Inferior parietal cortex (tissue), 1 donor: ENCODE data around the gene CCDC158.
"Not testable (repeated sequence)": the region's sequence is repeated elsewhere in the genome, so short reads cannot be mapped to it uniquely, and the experiment has no call there.

Experiments used
- DNase-seq: peaks from one replicate; pipeline ENCODE4 v3.0.0-alpha.2; 2016; ENCODE audit errors: extremely low spot score

CCDC158 gene

DNA sequence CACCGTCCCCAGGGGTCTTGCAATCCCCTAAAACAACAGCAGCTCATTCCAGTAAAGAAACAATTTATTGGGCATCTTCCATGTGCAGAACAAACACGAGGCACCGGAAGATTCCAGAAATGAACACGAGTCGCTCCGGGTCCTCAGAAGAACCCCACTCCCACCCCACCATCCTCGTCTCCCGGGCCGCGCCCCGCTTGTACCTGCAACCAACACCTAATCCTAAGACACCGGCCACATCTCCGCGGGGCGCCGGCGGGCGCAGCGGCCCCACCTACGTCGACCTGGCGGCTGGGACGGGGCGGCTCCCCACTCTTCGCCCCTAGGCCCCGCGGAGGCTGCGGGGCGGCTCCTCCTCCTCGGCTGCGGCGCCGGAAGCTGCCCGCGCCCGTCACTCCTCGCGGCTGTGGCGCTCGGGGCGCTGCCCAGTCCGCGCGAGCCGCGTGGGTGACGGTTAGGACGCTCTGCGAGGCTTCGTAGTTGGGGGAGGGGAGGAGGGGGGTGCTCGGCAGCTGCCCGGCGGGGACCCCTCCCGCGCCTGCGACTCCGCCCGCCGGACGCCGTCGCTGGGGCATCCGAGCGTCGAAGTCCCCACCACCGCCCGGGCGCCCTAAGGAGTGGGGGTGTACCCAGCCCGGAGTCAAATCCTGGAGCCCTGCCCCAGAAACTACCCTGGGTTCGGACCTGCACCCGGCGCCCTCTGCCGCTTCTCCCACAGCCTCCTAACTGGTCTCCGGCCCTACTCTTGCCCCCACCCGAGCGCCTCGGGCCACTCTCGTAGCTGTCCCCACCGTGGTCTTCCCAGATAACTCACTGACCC lies at the start of gene CCDC158:
Gene CCDC158 (minus strand): TSS at position 380 of the 820 bp plus-strand sequence. CDS start 17,934 bp downstream, outside the sequence.
- no peak for DNase-seq

DNA sequence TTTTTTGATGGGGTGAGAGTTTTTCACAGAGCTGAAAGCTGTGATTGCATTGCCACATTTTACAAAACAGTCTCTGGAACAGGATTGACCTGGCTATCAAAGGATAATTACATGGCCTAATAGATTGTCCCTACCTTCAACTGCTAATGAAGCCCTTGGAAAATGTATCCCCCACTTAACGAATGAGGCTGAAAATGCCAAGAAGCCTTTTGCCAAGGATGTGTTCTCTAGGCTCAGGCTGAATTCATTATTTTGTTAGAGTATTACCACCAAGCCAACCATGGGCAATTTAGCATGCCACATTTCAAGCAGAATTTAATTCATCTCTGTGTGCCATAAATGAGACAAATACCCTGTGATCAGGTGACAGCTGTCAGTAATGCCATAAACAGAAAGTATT lies 49.6 kb upstream of the CCDC158 start:
- no peak for DNase-seq

DNA sequence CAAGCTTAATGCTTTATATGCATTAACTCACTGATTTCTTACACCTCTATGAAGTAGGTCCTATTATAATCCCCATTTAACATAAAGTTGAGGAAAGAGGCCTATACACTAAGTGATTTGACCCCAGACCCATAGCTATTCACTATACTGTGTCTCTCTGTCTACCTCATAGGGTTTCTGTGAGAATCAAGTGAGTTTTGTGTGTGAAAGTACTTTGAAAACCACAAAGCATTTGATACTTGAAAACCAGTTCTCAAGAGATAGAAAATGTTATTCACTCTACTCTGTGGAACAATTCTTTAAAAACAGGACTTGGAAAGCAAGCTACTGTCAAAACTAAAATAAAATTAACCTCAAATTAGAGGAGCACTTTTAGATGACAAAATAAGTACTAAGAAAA lies 49.1 kb upstream of the CCDC158 start:
- DNase-seq, result no peak

DNA sequence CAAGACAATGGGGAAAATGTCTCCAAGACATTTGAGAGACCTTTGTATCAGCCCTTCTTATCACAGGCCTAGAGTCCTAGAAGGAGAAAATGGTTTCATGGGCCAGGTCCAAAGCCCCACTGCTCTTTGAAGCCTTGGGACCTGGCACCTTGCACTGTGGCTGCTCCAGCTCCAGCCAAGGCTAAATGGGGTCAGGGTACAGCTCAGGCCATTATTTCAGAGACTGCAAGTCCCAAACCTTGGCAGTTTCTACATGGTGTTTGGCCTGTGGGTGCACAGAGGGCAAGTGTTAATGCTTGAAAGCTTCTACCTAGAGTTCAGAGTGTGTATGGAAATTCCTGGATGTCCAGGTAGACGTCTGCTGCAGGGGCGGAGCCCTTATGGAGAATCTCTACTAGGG lies 42.6 kb upstream of the CCDC158 start:
- no peak for DNase-seq

DNA sequence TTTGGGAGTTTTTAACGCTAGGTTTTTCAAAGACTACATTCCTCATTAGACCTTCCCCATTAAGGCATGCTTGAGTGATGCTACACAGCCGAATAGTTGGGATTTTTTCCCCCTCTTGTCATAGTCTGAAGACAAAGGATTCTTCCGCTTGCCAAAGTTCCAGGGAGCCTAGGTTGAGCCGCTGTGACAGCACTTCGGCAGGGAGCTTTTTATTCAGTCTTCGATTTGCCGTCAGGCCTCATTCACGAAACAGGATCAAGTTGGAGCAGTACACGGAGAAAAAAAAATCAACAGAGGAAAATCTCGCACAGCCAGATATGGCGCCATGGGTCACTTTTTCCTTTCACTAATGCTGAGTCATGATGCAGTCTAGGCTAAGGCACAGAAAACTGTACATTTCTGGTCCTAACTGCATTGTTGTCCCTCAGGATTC lies 38.4 kb upstream of the CCDC158 start:
- no peak for DNase-seq

DNA sequence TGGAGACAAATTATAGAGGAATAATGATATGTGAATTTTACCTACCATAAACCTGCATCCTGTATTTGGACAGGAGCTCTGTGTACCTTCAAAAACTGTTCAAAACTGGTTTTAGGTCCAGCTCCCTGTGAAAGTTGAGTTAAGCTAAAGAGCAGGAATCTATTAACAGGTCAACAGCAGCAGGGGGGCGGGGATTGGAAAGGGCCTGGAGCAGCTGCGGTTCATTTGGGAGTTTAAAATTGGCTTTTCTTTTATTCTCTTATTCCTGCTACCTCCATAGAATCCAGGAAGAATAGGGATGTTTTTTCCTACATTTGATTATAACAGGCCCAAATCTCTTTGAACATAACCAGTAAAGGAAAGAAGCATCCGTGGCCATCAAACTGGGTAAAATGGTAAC lies 37.9 kb upstream of the CCDC158 start:
- no peak for DNase-seq

DNA sequence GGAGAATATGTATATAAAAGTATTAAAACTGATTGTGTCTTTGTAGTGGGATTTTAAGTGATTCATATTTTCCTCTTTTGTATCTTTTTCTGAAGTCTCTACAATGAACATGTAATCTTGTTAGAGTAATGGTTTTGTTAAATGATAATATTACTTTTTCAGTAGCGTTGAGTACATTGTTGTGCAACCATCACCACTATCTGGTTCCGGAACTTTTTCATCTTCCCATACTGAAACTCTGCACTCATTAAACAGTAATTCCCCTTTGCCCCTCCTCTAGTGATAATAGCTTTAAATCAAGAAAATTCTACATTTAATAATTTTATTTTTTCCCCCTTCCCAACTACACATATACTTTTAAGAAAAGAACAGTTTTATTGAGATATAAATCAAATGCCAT lies 37.4 kb upstream of the CCDC158 start:
- DNase-seq, result no peak

DNA sequence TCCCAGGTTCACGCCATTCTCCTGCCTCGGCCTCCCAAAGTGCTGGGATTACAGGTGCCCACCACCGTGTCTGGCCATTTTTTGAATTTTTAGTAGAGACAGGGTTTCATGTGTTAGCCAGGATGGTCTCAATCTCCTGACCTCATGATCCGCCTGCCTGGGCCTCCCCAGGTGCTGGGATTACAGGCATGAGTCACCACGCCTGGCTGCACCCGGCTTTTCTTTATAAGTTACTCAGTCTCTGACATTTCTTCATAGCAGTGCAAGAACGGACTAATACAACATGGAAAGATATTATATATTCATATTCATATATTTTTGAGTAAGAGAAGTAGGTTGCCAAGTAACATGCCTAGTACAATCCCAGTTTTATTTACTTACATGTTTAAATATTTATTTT lies 36.9 kb upstream of the CCDC158 start:
- DNase-seq, result no peak

DNA sequence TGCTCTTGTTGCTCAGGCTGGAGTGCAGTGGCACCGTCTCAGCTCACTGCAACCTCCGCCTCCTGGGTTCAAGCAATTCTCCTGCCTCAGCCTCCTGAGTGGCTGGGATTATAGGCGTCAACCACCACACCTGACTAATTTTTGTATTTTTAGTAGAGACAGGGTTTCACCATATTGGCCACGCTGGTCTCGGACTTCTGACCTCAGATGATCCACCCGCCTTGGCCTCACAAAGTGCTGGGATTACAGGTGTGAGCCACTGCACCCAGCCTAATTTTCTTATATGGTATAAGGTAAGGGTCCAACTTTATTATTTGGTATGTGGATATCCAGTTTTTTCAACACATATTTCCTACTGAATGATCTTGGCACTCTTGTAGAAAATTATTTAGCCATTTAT lies 33.1 kb upstream of the CCDC158 start:
- DNase-seq, result not testable (repeated sequence)

DNA sequence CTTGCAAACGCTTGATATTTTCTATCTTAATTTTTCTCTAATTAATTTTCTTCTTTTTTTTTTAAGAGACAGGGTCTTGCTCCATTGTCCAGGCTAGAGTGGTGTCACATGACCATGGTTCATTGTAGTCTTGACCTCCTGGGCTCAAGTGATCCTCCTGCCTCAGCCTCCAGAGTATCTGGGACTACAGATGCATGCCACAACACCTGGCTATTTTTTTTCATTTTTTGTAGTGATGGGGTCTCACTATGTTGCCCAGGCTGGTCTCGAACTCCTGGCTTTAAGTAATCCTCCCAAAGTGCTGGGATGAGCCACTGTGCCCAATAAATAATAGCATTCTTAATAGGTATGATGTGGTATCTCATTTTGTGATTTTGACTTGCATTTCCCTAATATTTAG lies 32.3 kb upstream of the CCDC158 start:
- no peak for DNase-seq

DNA sequence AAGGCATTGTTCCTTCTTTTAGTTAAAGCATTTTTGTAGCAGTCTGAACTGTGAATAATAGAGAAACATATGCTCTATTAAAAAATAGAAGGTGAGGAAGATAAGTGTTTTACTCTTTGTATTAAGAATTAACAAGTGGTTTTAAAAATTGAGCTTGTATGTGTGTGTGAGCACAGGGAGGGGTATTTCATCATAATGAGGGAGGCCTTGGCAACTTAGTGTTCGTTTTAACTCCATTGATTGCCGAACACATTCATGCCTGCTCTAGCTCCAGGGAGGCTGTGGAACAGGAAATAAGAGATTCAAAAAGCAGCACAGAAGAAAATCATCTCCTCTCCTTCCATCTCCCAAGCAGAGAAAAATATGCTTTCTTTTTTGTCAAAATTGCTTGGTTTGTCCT lies 28.9 kb upstream of the CCDC158 start:
- no peak for DNase-seq

DNA sequence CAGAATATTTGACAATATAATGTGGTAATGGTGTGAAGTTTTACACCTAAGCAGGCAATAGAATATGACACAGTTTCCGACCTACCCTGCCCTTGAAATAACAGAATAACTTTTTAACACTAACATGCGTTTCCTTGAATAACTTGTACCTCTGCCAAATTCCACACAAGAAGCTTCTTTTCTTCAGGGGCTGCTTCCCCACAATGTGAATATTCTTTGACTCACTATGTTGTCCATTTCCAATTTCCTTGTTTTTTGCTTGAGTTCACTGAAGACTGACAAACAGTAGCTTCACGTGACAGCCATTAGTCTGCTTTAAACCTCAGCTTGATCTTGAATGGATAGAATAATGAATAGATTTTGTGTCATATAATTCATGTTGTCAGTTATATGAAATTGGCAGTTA lies 28.4 kb upstream of the CCDC158 start:
- no peak for DNase-seq

DNA sequence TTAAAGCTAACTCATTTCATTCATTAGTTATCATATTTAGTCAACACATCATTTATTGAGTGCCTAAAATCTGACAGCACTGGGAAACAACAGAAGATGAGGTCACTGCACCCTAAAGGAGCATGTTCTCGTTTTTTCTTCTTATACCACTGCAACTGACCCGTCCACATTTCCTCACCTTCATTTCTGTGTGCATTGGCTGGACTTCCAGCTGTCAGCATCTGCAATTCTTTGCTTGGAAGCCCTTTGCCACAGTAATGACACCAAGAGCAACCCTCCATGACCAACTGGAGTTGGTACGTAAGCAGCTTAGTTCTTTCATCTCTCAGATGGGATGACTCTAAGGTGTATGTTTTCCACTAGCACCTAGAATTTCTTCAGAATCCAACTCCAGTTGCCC lies 27.3 kb upstream of the CCDC158 start:
- DNase-seq, result no peak

DNA sequence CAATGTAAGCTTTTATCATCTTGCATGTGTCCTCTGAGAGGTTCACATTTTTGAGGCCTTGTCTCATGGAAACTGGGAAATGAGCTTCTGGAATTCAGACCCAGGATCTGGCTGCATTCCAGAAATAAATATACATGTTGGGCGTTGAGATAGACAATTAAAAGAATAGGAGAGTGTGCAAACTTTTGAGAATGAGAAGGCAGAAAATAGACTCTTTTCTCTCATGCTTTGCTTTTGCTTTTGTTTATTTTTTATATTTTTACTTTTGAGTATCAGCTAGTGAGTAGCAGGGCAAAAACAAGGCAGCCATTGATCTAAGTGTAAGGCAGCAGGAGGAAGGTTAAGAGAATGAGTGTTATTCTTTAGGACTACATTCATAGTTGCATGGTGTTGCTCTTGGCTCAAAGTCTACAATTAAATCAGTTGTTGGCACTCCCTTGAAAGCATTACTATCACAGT lies 26.5 kb upstream of the CCDC158 start:
- no peak for DNase-seq

DNA sequence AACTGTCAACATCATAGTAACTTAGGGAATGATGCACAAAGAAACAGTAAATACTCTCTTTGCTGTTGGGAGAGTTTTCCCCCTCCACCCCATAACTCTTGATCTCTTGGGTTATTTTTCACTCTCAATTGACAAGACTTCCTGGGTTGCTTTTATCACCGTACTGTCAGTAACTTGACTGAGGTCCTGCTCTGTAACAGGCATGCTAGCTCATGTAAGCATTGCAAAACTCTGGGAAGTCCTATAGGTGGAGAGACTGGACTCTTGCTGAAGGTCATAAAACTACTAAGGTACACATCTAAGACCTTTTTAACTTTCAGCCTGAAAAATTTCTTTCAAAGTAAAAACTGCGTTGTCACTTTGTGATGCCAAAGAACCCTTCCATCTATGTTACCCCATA lies 25.0 kb upstream of the CCDC158 start:
- DNase-seq, result no peak

DNA sequence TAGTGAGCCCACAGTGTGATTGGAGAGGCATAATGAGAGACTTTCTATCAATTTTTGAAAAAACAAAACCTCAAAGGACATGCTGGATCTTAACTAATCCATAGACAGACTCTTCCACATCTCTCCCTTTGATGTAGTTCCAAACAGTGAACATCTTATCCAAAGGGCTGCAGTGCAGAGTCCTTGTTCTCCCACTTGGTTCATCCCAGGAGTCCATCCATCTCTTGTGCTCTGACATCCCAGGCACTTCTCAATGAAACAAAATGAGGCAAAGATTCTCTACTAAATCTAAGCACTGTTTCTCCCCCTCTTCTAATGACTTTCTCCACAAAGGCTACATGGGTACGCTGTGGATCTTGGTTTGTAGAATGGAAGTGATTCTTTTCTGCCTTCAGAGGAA lies 22.4 kb upstream of the CCDC158 start:
- DNase-seq, result no peak

DNA sequence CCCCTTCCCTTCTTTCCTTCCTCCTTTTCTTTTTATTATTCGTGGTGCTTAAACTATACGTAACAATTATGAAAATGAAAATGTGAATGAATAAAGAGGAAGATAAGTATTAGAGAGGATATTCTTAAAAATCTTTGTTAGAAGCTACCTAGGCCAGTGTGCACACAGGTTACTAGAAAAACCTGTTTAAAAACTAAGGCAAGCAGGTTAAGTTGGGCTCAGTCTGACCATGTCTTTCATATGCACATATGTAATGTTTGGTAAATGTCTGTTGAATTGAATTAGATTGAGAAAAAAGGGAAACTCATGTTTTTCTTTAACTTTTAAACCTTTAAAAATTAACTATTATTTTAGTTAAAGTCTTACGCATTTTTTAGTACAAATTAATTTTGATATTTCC lies 21.9 kb upstream of the CCDC158 start:
- no peak for DNase-seq

DNA sequence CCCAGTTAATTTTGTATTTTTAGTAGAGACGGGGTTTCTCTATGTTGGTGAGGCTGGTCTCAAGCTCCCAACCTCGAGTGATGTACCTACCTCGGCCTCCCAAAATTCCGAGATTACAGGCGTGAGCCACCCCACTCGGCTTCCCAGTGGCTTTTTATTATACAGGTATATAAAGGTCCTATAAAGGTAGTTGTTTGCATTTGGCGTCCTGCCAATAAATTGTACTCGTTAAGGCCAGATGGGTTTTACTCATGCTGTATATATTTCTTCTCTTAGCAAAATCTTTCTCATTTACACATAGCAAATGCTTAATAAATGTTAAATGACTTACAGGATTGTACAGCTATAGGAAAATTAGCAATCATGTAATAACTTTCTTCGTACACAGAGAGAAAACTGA lies 20.9 kb upstream of the CCDC158 start:
- DNase-seq, result no peak

DNA sequence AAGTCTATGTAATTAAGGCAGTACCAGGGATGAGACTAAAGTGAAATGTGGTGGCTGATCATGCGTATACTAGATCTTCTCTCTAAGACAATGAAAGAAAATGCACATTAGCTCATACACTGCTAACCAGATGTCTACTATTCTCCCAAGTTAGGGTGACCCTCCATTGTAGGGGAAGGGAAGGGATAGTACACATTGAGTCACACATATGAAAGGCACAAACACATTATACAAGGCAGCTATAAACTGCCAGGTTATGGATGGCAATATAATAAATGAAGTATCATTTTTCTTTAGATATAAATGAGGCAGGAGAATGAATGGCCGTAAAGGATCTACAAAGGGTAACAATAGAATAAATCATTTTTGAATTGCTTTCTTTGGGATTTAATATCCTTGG lies 18.6 kb upstream of the CCDC158 start:
- no peak for DNase-seq

DNA sequence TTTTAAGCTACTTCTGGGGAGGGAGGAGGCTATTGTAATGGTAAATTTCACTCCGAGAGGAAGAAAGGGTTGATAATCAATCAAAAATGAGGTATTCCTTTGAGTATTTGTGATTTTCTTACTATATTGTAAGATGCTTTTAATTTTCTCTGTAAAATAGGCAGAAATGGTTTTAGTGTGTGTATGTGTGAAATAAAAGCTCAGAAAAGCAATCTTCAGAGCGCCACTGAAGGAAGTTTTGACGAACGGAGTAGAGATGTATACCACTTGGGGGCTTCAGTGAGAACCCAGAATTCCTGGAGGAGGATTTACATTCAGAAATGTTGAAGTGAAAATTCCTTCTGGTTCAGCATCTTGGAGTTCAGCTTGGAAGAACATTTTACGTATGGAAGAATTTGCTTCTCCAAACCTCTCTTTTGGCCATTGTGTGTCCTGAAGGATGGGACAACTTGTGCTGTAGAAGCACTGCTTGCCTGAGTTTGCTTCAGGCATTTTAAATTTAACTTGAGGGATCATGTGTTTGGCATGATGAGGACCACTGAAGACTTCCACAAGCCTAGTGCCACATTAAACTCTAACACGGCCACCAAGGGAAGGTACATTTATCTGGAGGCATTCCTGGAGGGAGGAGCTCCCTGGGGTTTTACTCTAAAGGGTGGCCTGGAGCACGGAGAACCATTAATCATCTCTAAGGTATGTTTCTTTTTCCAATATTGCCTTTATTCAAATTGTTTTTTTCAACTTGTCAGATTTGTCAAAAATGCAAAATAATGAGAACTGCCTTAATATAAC lies 14.8 kb upstream of the CCDC158 start:
- no peak for DNase-seq

DNA sequence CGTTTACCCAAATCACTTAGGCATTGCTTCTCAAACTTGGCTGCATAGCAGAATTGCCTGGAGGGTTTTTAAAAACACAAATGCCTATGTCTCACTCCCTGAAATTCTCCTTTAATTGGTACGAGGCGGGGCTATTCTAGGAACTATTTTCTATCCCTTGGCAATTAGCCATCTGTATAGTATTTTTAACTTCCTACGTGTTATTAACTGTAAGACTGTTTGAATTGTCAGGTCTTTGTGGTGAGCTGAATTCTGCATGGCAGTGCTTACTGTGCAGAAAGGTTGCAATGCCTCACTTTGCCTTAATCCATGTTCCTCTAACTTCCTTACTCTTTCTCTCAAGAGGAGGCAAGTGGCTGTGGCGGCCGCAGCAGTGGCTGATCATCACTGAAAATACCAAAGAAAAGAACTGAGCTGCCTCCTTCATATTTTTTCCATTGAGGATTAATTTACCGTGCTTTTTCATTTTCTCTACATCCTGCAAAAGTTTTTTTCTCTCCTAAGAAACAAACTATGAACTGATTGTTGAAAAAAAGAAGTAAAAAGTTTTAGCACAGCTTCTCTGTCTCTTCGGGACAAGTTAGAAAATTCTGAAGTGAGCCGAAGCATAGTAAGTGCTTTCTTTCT lies 14.1 kb upstream of the CCDC158 start, which contains the start of gene SHROOM3:
Gene SHROOM3 (plus strand): TSS at position 329 of the 627 bp plus-strand sequence. CDS start 824 bp downstream, outside the sequence.
- no peak for DNase-seq
